NCI-H748 (cell line): ENCODE data around the gene TMEM132A.

Source experiments
- DNase-seq: peaks from one replicate; lab custom pipeline; 2025; ENCODE audit not compliant: unreplicated experiment; lab: John Stamatoyannopoulos, UW

Gene TMEM132A

DNA sequence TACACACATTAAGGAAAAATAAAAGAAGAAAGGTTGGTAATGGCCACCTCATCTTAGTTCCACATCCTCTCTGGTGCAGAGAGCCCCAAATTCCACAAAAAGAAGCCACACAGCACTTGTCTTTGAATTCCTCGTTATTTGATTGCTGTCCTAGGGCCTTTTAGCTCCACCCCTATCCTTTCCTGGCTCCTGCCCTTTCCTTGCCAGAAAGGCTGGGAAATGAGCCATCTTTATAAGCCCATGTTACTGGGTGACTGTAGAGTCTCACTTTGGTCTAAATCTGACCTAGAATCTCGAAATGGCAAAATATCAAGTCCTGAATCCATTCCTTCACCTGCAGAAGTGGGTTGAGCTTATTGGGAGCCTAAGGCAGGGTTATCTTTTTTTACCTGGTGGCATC is 4.3 kb upstream of the TMEM132A start:
- DNase-seq: no peak

DNA sequence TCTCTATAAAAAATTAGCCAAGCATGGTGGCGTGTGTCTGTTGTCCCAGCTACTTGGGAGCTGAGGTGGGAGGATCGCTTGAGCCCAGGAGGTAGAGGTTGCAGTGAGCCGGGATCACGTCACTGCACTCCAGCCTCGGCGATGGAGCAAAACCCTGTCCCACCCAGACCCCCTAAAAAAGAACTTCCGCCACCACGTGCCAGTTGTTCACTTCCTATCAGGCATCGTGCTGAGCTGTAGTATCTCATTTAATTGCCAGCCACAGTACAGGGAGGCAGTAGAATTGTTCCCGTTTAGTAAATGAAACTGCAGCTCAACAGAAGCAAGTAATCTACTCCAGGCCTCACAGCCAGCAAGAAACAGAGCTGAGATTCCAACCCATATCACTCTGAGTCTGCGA is 3.0 kb upstream of the TMEM132A start:
- DNase-seq: no peak

DNA sequence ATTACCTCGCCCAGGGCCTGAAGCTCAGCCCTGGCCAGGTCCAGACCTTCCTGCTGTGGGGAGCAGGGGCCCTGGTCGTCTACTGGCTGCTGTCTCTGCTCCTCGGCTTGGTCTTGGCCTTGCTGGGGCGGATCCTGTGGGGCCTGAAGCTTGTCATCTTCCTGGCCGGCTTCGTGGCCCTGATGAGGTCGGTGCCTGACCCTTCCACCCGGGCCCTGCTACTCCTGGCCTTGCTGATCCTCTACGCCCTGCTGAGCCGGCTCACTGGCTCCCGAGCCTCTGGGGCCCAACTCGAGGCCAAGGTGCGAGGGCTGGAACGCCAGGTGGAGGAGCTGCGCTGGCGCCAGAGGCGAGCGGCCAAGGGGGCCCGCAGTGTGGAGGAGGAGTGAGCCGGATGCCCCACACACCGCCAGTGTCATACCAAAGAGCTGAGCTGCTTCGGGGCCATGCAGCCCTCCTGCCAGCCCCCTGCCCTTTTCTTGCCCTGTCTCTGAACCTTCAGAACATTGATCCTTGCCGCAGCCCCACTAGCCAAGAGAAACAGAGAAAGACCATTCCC is 2.4 kb upstream of the TMEM132A start:
- no peak for DNase-seq

DNA sequence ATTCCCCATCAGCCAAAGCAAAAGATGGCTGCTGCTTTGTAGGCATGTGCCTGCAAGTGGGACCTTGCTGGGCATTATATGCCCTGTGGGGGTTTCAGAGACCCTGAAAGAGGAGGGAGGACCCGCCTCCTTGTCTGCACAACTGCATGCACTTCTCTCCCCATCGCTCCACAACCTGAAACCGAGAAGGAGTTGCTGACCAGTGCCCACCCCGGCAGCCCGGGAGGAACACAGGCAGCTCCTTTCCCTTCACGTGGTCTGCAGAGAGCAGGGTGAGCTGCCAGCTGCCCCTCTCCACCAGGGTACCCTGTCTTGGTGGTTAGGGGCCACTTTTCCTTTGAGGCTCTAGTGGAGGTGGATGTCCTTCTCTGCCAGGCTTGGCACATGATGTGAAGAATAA is 1.4 kb upstream of the TMEM132A start:
- DNase-seq: no peak

DNA sequence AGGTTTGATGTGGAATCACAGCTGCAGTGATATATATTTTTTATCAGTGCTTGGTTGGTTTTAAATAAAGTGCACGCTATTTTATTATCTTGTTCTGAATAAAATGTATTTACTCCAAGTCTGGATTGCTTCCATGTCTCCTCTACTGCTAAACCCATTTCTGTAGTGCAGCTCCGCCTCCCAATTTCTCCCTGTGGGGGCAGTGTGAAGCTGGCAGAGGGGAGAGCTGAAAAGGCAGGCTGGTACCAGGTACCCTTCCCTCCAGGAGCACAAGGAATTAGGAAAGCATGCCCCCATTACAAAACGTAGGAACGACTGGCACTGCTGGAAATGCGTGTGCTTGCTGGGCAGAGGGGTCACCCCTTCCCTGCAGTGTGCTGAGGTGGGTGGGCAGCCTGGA is 934 bp upstream of the TMEM132A start:
- no peak for DNase-seq

DNA sequence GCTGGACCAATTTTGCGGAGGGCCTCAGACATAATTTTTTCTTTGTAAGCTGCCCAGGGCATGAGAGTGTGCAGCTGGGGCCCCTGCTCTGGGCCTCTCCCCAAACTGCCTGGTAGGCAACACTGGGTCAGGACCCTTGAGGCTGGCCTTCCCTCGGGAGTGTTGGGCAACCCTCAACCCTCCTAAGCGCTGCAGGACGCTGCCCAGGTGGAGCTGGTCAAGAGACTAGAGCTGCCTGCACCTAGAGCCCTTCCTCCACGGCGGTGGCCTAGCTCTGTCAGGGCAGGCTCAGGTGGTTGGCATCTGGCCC is 505 bp upstream of the TMEM132A start:
- peak; percentile 38 for DNase-seq

DNA sequence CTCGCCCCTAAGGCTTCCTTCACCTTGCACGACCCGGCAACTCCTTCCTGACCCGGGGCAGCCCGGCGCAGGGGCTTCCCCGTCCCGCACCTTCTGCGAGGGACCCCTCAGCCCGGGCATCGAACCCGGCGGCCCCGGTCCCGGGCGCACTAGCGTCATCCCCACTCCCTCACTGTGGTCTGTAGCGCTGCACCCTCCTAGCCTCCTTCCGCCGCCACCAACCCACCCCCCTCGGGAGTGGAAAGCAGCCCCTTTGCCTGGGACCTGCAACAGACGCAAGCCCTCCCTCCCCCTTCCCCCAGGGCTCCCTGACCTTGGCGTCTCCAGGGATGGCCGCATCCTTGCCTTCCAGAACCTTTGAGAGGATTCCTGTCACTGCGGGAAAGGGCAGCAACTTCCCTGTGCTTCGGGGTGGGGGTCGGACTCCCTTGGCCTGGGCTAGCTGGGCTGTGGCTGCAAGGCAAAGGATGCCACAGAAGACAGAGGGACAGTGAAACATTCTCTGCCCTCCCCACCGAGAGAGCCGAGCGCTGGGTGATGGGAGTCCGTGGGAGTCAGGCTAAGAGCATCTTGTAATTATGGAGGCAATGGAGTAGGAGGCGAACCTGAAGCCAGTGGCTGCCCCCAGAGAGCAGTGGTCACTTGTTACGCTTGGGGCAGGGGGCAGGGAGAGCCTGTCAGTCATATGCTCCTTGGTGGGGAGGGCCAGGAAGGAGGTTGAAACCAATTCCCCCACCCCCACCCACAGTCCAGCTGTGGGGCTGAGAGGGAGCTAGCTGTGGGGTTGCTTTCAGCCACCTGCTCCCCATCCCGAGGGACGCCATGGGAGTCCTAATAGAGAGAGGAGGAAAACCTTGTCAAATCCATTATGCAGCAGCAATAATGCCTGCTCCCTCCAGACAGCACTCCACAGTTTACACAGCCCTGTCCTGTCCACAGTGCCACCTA is 920 bp downstream of the TMEM132A start:
- DNase-seq: peak; percentile 39

DNA sequence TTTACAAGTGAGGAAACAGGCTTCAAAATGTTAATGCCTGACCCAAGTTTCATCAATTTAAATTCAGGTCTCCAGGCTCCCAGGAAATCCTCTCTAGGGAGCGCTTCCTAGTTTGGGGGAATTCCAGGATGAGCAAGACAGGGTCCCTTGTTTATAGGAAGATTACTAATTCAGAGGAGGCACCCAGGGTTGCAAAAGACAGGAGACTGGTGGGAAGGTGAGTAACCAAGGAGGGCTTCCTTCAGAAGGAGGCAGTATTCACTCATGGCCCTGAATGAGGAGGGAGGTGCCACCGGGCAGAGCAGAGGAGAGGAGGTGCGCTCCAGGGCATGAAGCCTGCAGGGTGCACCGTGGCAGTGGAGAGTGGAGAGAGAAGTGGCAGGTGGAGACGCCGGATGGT is 1.6 kb downstream of the TMEM132A start:
- no peak for DNase-seq

DNA sequence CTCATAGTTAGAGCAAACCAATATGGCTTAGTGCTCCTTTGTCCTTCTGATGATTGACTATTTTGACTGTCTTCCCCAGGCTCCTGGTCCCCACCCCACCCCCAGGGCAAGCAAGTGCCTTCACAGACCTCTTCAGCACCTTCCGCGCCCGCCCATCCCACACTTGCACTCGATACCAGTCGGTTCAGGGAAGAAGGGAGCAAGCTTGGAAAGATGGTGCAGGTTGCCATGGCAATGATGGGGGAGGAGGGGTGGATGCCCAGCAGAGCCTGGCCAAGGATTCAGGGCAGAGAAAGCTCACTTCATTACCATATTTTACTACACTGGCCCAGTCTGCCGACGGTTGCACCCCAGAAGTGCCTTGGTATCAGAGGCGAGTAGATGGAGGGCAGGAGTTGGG is 2.2 kb downstream of the TMEM132A start:
- no peak for DNase-seq

DNA sequence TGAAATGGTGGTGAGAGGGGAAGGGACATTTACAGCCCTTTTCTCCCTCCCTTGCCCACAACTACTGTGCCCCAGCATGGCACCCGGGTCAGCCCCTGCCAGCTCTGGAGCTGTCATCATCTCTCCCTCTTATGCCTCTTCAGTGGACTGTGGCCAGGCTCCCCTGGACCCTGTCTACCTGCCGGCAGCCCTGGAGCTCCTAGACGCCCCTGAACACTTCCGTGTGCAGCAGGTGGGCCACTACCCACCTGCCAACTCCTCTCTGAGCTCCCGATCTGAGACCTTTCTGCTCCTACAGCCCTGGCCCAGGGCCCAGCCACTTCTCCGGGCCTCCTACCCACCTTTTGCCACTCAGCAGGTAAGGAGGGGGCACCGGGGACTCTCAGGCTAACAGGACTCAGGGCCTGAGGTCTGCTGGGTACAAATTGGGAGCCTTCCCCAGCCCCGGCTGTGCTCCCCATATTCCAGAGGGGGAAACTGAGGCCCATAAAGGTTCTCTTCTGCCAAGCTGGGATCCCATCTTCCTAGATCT is 2.9 kb downstream of the TMEM132A start:
- no peak for DNase-seq

DNA sequence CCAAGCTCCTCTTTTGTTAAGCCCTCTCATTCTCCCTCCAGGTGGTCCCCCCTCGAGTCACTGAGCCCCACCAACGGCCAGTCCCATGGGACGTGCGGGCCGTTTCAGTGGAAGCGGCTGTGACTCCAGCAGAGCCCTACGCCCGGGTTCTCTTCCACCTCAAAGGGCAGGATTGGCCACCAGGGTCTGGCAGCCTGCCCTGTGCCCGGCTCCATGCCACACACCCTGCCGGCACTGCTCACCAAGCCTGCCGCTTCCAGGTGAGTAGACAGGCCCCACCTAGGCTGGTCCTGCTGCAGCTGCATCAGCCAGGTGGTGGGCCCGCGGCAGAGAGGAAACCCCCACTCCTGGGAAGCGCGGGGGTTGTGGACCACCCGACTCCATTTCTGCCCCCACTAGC is 3.3 kb downstream of the TMEM132A start:
- no peak for DNase-seq

DNA sequence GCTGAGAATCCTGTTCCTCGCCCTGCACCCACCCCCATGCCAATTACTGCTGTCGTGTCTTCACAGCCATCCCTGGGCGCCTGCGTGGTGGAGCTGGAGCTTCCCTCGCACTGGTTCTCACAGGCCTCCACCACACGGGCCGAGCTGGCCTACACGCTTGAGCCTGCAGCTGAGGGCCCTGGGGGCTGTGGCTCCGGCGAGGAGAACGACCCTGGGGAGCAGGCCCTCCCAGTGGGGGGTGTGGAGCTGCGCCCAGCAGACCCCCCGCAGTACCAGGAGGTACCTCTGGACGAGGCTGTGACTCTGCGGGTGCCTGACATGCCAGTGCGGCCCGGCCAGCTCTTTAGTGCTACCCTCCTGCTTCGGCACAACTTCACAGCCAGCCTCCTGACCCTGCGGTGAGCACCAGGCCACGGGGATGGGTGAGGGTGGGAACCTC is 4.3 kb downstream of the TMEM132A start:
- DNase-seq: no peak

DNA sequence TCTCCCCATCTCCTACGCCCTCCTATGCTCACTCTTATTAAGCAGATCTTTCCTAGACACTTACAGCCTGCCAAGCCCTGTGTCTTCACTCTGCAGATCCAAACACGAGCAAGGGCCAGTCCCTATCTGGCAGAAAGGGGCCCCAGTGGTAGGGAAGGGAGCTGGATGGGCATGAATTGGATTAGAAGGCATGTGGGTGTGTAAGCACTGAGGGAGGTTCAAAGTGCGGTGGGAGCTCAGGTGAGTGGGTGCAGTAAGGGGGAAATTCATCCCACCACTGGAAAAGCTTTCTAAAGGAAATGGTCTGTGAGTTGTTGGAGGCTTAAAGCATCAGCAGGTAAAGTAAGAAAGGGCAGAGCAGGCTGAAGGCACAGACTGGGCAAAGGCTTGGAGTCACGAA is 5.5 kb downstream of the TMEM132A start:
- DNase-seq: no peak

DNA sequence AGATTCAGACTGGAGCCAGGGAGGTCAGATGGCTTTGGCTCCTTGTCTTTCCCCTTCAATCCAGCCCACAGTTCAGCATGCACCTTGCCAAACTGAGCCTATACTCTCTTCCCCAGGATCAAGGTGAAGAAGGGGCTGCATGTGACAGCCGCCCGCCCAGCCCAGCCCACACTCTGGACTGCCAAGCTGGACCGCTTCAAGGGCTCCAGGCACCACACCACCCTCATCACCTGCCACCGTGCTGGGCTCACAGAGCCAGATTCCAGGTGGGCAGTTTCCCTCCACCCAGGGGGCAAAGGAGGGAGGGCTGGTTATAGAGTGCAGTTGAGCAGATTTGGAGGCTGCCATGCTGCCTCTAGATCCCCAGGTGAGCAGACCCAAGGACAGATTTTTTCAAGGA is 6.1 kb downstream of the TMEM132A start:
- DNase-seq: no peak

DNA sequence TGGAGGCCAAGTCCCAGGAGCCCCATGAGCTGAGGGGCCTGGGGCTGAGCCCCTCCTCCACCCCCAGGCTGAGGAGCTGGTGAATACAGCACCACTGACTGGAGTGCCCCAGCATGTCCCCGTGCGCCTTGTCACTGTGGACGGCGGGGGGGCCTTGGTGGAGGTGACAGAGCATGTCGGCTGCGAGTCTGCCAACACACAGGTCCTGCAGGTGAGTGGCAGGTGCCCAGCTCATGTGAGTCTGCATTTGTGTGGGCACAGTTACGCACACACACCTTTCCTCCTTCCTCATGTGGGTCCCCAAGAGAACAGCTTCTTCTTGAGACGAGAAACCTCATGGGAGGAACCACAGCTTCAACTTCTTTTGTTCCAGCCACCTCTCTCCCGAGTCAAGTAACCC is 7.7 kb downstream of the TMEM132A start:
- no peak for DNase-seq

DNA sequence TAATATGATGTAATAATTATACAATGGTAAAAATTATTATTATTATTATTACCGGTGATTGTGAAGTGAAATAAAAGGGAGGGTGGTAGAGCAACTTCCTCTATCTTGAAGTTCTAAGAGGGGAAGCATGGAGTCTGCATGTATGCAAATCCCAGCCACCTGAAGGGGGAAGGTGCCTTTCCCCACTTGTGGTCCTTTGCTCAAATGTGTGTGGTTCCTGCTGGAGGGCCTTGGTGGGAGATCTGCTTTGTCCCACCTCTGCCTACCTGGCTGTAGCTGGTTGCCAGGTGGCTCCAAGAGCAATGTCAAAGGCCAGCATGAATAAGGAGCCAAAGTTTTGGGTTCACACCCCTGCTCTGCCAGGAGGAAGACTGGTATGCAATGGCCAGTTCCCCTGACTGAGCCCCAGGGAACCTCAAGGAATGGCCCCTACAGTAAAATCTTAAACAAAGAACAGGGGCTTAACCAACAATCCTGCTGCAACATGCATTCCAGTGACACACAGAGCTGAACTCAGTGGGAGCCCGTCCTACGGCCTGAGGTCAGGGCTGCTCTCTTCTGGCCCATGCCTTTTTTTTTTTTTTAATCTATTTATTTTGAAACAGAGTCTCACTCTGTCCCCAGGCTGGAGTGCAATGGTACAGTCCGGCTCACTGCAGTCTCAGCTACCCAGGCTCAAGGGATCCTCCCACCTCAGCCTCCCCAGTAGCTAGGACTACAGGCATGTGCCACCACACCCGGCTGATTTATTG is 8.5 kb downstream of the TMEM132A start:
- no peak for DNase-seq

DNA sequence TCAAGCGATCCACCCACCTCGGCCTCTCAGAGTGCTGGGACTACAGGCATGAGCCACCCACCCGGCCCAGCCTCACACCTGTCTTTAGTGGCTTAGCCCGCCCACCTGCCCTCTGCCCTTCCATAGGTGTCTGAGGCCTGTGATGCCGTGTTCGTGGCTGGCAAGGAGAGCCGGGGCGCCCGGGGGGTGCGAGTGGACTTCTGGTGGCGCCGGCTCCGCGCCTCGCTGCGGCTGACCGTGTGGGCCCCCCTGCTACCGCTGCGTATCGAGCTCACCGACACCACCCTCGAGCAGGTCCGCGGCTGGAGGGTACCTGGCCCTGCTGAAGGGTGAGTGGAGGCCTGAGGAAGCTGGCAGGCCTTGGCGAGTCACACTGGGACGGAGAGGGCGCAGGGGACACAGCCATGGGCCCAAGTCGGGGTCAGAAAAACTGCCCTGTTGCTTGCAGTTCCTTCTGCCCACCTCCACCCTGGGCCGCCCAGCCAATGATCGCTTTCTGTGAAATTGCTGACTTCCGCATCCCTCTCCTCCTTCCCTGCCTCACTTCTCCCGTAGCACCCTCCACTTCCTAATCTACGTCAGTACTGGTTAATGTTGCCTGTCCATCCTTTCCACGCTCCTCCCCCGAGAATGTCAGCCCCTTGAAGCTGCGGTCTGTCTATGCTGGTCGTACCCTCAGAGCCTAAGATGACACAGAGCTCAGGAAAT is 9.3 kb downstream of the TMEM132A start:
- DNase-seq: no peak

DNA sequence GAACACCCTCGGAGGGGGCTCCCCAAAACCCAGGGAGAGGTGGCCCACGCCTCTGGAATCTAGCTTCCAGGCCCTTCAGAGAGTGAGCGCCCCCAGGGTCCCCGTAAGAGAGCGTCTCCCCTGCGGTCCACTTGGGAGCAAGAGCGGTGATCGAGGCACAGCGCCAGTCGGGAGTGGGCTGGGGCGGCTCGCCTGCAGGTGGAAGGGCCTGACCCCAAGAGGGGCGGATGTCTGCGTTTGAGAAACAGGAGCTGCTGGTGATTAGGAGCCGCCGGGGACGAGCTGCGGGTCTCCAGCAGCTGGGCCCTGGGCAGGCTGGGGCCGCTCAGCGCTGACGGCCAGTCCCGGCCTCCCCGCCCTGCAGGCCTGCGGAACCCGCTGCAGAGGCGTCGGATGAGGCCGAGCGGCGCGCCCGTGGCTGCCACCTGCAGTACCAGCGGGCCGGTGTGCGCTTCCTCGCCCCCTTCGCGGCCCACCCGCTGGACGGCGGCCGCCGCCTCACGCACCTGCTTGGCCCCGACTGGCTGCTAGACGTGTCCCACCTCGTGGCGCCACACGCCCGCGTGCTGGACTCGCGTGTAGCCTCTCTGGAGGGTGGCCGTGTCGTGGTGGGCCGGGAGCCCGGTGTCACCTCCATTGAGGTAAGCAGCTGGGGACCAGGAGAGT is 10.0 kb downstream of the TMEM132A start:
- no peak for DNase-seq

DNA sequence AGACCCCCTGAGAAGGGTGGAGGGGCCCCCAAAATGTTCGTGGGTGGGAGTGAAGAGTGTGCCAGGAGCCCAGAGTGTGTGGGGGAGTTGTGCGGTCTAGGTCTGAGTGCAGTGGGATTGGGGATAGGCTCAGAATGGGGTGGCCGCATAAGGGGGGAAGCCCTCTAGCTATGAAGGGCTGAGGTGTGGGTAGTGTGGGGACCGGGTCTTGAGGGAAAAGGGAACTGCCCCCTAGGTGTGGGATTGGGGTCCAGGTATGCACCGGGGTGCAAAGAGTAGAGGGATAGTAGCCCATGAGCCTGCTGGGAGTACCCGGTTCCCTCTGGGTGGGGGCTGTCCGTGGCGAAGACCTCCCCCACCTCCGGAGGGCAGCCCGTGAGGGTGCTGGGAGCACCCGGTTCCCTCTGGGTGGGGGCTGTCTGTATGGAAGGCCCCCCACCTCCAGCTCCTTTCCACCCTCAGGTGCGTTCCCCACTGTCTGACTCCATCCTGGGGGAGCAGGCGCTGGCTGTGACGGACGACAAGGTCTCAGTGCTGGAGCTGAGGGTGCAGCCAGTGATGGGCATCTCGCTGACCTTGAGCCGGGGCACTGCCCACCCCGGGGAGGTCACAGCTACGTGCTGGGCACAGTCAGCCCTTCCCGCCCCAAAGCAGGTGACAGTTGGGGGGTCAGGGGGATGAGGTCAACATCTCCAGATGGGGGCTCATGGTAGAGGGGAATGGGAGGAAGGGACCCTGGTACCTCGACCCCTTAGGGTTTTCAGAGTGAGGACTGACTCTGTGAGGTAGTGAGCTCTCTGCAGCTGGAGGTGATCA is 10.7 kb downstream of the TMEM132A start:
- no peak for DNase-seq
